ENCODE measurements around the gene RABGAP1L. TPM values are rescaled to one million over a fixed set of nuclear protein-coding genes. Genes with fewer than 3 reads are reported as not detected.
A peak's percentile ranks its signal among the peaks of the same experiment; 100 is the strongest.

RABGAP1L gene
- total RNA-seq, 2 experiments from 2014 or later: 59.8 to 67.6 TPM

GRCh38 chr1:174189428-174190062 lies 30.2 kb downstream of the RABGAP1L start:
- H3K27ac Mint-ChIP-seq: no peak overlapping the region
- ATAC-seq (ENCODE audit: poor library complexity) (no peak), DNase-seq (peak in 3 of 14 experiments; percentile 20 to 26 (median 24))
- no peaks in the 10 kb centered on the region for H3K36me3 Mint-ChIP-seq (ENCODE audit: low read depth)
- no peaks in the 10 kb centered on the region for H3K27me3 Mint-ChIP-seq
- intact Hi-C loops (cut with DNase I, micrococcal nuclease): no loop called here
- POLR2A ChIA-PET: interaction anchor here (1.1 kb wide), 1 partner anchor 15 kb away, joined by 5 read pairs; no protein-coding TSS in a partner anchor
- Histone ChIP-seq H3K4me1 (ENCODE audit: insufficient read depth, low read length) (peaks cover 8% of the 10 kb centered on the region), H3K27me3 (ENCODE audit: control insufficient read depth in 1 of 2, insufficient read depth in 2 of 2, low read length in 2 of 2) (no peaks in the 10 kb centered on the region), H3K4me3 (ENCODE audit: low read length) (no peak overlapping the region), H3K9me3 (ENCODE audit: control insufficient read depth in 1 of 2, insufficient read depth in 1 of 2, low read length in 2 of 2) (peaks cover 0 to 3% of the 10 kb centered on the region in 2 experiments), H3K36me3 (ENCODE audit: insufficient read depth, low read length) (no peaks in the 10 kb centered on the region), H3K27ac (ENCODE audit: low read depth in 1 of 2, low read length in 2 of 2) (no peak overlapping the region)
- TF ChIP-seq, protein P1, sequence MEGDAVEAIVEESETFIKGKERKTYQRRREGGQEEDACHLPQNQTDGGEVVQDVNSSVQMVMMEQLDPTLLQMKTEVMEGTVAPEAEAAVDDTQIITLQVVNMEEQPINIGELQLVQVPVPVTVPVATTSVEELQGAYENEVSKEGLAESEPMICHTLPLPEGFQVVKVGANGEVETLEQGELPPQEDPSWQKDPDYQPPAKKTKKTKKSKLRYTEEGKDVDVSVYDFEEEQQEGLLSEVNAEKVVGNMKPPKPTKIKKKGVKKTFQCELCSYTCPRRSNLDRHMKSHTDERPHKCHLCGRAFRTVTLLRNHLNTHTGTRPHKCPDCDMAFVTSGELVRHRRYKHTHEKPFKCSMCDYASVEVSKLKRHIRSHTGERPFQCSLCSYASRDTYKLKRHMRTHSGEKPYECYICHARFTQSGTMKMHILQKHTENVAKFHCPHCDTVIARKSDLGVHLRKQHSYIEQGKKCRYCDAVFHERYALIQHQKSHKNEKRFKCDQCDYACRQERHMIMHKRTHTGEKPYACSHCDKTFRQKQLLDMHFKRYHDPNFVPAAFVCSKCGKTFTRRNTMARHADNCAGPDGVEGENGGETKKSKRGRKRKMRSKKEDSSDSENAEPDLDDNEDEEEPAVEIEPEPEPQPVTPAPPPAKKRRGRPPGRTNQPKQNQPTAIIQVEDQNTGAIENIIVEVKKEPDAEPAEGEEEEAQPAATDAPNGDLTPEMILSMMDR (IDR thresholded peaks at IDR 0.05): no peak
- peaks cover 50% of the 10 kb centered on the region for H3K4me1 Mint-ChIP-seq (ENCODE audit: low read depth)
- no peak overlapping the region for H3K4me3 Mint-ChIP-seq
- peaks cover 2% of the 10 kb centered on the region for H3K9me3 Mint-ChIP-seq
- CTCF ChIA-PET: interaction anchor here (1.4 kb wide), 1 partner anchor 18 kb away, joined by 3 read pairs; no protein-coding TSS in a partner anchor

DNA sequence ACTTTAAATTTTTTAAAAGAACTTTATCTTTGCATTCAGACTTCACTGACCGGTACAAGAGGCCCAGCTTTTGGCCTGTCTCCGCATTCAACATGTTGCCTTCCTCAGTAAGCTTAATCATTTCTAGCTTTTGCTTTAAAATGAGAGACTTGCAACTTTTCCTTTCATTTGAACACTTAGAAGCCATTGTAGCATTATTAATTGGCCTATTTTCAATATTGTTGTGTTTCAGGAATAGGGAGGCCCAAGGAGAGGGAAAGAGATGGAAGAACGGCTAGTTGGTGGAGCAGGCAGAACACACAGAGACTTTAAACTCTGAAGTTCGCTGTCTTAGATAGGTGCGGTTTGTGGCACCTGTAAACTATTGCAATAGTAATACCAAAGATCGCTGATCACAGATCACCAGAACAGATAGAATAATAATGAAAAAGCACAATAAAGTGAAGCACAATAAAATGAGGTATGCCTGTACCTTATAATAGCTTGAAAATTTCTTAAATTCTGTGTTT lies 31.4 kb downstream of the RABGAP1L start:
- no peak for ATAC-seq (ENCODE audit: poor library complexity)
- no peak overlapping the region for H3K4me3 ChIP-seq (ENCODE audit: low read length)
- POLR2A ChIA-PET: interaction anchor here (1.5 kb wide), 1 partner anchor 24 kb away, joined by 4 read pairs; no protein-coding TSS in a partner anchor
- no peaks in the 10 kb centered on the region for H3K36me3 ChIP-seq (ENCODE audit: insufficient read depth, low read length)
- H3K27me3 ChIP-seq (ENCODE audit: control insufficient read depth in 1 of 2, insufficient read depth in 2 of 2, low read length in 2 of 2): no peaks in the 10 kb centered on the region
- peaks cover 8% of the 10 kb centered on the region for H3K4me1 ChIP-seq (ENCODE audit: insufficient read depth, low read length)
- TF ChIP-seq, protein P1 (IDR thresholded peaks at IDR 0.05): no peak
- Mint-ChIP-seq H3K4me1 (ENCODE audit: low read depth) (peaks cover 55% of the 10 kb centered on the region), H3K4me3 (no peak overlapping the region), H3K27me3 (no peaks in the 10 kb centered on the region), H3K36me3 (ENCODE audit: low read depth) (no peaks in the 10 kb centered on the region), H3K27ac (peak overlapping the region; percentile 17), H3K9me3 (peaks cover 2% of the 10 kb centered on the region)
- CTCF ChIA-PET: interaction anchor here (1.4 kb wide), 1 partner anchor 16 kb away, joined by 3 read pairs; no protein-coding TSS in a partner anchor
- H3K9me3 ChIP-seq (ENCODE audit: control insufficient read depth in 1 of 2, insufficient read depth in 1 of 2, low read length in 2 of 2): peaks cover 0 to 3% of the 10 kb centered on the region in 2 experiments
- intact Hi-C loops (cut with DNase I, micrococcal nuclease): no loop called here
- no peak for DNase-seq
- H3K27ac ChIP-seq (ENCODE audit: low read depth in 1 of 2, low read length in 2 of 2): no peak overlapping the region

GRCh38 chr1:174191349-174191862 lies 32.1 kb downstream of the RABGAP1L start:
- Mint-ChIP-seq H3K27ac (peak overlapping the region; percentile 5), H3K36me3 (ENCODE audit: low read depth) (no peaks in the 10 kb centered on the region), H3K4me3 (no peak overlapping the region), H3K9me3 (peaks cover 2% of the 10 kb centered on the region), H3K27me3 (no peaks in the 10 kb centered on the region), H3K4me1 (ENCODE audit: low read depth) (peaks cover 55% of the 10 kb centered on the region)
- TF ChIP-seq, protein P1 (IDR thresholded peaks at IDR 0.05): no peak
- intact Hi-C loops (cut with DNase I, micrococcal nuclease): no loop called here
- Histone ChIP-seq H3K4me1 (ENCODE audit: insufficient read depth, low read length) (peaks cover 8% of the 10 kb centered on the region), H3K9me3 (ENCODE audit: control insufficient read depth in 1 of 2, insufficient read depth in 1 of 2, low read length in 2 of 2) (peaks cover 0 to 3% of the 10 kb centered on the region in 2 experiments), H3K27ac (ENCODE audit: low read depth in 1 of 2, low read length in 2 of 2) (no peak overlapping the region), H3K36me3 (ENCODE audit: insufficient read depth, low read length) (no peaks in the 10 kb centered on the region), H3K4me3 (ENCODE audit: low read length) (no peak overlapping the region), H3K27me3 (ENCODE audit: control insufficient read depth in 1 of 2, insufficient read depth in 2 of 2, low read length in 2 of 2) (no peaks in the 10 kb centered on the region)
- ATAC-seq (ENCODE audit: poor library complexity) (no peak), DNase-seq (peak in 2 of 14 experiments; percentile 9 to 42)
- CTCF ChIA-PET: no interaction called here
- POLR2A ChIA-PET: interaction anchor here (1.5 kb wide), 1 partner anchor 25 kb away, joined by 4 read pairs; no protein-coding TSS in a partner anchor

Measured in CD4-positive, alpha-beta T cell (primary cell).